ENCODE results near the gene DRC7. TPM values are rescaled to one million over a fixed set of nuclear protein-coding genes. Genes with fewer than 3 reads are reported as not detected.

DRC7 gene
- total and polyA plus RNA-seq, 7 donors, result not detected

- no peak overlapping the region for H3K27ac ChIP-seq
- H3K4me1 ChIP-seq, result no peaks in the 10 kb centered on the region
- TF ChIP-seq CTCF (IDR thresholded peaks at IDR 0.05), result no peak
- ATAC-seq (no peak), DNase-seq (no peak)
- no peaks in the 10 kb centered on the region for H3K9me3 ChIP-seq
- intact Hi-C loops (cut with DNase I), result no loop called here
- no peaks in the 10 kb centered on the region for H3K27me3 ChIP-seq (ENCODE audit: insufficient read depth in 3 of 3, low read length in 2 of 3)
- no peaks in the 10 kb centered on the region for H3K36me3 ChIP-seq (ENCODE audit: insufficient read depth in 1 of 2, low read depth in 1 of 2)
- WGBS, 3 donors, result 90 to 93% (median 92%) methylated on average over 11 of the region's 11 CpGs
- no peak overlapping the region for H3K4me3 ChIP-seq
These were observed 33.7 kb upstream of the DRC7 start for GRCh38 chr16:57660715-57661463.

- Histone ChIP-seq H3K36me3 (ENCODE audit: insufficient read depth in 1 of 2, low read depth in 1 of 2) (no peaks in the 10 kb centered on the region), H3K27me3 (ENCODE audit: insufficient read depth in 3 of 3, low read length in 2 of 3) (no peaks in the 10 kb centered on the region), H3K4me1 (no peaks in the 10 kb centered on the region), H3K4me3 (no peak overlapping the region), H3K27ac (no peak overlapping the region), H3K9me3 (no peaks in the 10 kb centered on the region)
- intact Hi-C loops (cut with DNase I), result no loop called here
- no peak for TF ChIP-seq CTCF (IDR thresholded peaks at IDR 0.05)
- no peak for DNase-seq
- 82 to 97% (median 83%) methylated on average over 7 of the region's 7 CpGs for WGBS, 3 donors
- no peak for ATAC-seq
These were observed 33.1 kb upstream of the DRC7 start for GRCh38 chr16:57661510-57661909.

GRCh38 chr16:57661936-57662906 is 32.4 kb upstream of the DRC7 start:
- ATAC-seq (no peak), DNase-seq (no peak)
- Histone ChIP-seq H3K27ac (no peak overlapping the region), H3K4me1 (no peaks in the 10 kb centered on the region), H3K4me3 (no peak overlapping the region), H3K27me3 (ENCODE audit: insufficient read depth in 3 of 3, low read length in 2 of 3) (no peaks in the 10 kb centered on the region), H3K36me3 (ENCODE audit: insufficient read depth in 1 of 2, low read depth in 1 of 2) (no peaks in the 10 kb centered on the region), H3K9me3 (no peaks in the 10 kb centered on the region)
- 85 to 89% (median 88%) methylated on average over 20 of the region's 20 CpGs for whole genome bisulfite sequencing, 3 donors
- intact Hi-C loops (cut with DNase I), result no loop called here
- TF ChIP-seq CTCF (IDR thresholded peaks at IDR 0.05), result no peak

GRCh38 chr16:57663436-57663835 is 31.2 kb upstream of the DRC7 start:
- TF ChIP-seq CTCF (IDR thresholded peaks at IDR 0.05), result no peak
- H3K4me3 ChIP-seq, result no peak overlapping the region
- DNase-seq (no peak), ATAC-seq (no peak)
- H3K36me3 ChIP-seq (ENCODE audit: insufficient read depth in 1 of 2, low read depth in 1 of 2), result no peaks in the 10 kb centered on the region
- no peaks in the 10 kb centered on the region for H3K27me3 ChIP-seq (ENCODE audit: insufficient read depth in 3 of 3, low read length in 2 of 3)
- 78 to 82% (median 82%) methylated on average over 20 to 21 of the region's 21 CpGs for WGBS, 3 donors
- intact Hi-C loops (cut with DNase I), result no loop called here
- no peak overlapping the region for H3K27ac ChIP-seq
- H3K4me1 ChIP-seq, result no peaks in the 10 kb centered on the region
- H3K9me3 ChIP-seq, result no peaks in the 10 kb centered on the region

Measured in psoas muscle (tissue), 8 donors.